Measurements from ENCODE around the gene UBXN2A. TPM values are rescaled to one million over a fixed set of nuclear protein-coding genes. Genes with fewer than 3 reads are reported as not detected.
A peak's percentile ranks its signal among the peaks of the same experiment; 100 is the strongest.

Gene UBXN2A
- total RNA-seq, result 10 to 100 TPM; 10.1 to 14.3 (median 12.3) TPM
- total RNA-seq (2013), result 12.7 TPM
- total RNA-seq, result 18.0 to 48.5 (median 32.7) reads per million in 29 experiments

GRCh38 chr2:23939987-23940717 lies at the start of gene UBXN2A:
Gene UBXN2A (plus strand): TSS chr2:23940463. CDS start chr2:23958315, 17,852 bp downstream.
- Histone ChIP-seq H3K36me3 (ENCODE audit: control insufficient read depth in 2 of 2, extremely low read depth in 1 of 2, insufficient read depth in 1 of 2, low read length in 1 of 2) (no peaks in the 10 kb centered on the region), H3K27me3 (replicated peaks in 1 of 2; ENCODE audit: control insufficient read depth in 2 of 2, extremely low read depth in 1 of 2, insufficient read depth in 2 of 2, low read length in 1 of 2) (peaks cover 0 to 8% of the 10 kb centered on the region in 2 experiments), H3K27ac (ENCODE audit: low read length) (no peak within 1 kb of the TSS), H3K4me3 (ENCODE audit: control insufficient read depth in 1 of 2, extremely low read depth in 1 of 2, low read length in 1 of 2) (peak within 1 kb of the TSS; percentile 82 to 95), H3K9me3 (no peaks in the 10 kb centered on the region), H3K4me1 (ENCODE audit: control insufficient read depth in 1 of 2, extremely low read depth in 1 of 2, insufficient read depth in 2 of 2, low read length in 2 of 2) (peaks cover 5 to 16% of the 10 kb centered on the region in 2 experiments)
- under 1% methylated on average over 64 of the region's 77 CpGs for WGBS (ENCODE audit: insufficient coverage)
- POLR2A ChIA-PET, result interaction anchor here (1.5 to 2.6 kb wide), 2 partner anchors 13 kb away, joined by 10 to 23 read pairs; partner anchors contain the start of gene ATAD2B (in 2 of the 2)
- Mint-ChIP-seq H3K9me3 (no peaks in the 10 kb centered on the region), H3K27ac (peak within 1 kb of the TSS; percentile 84 to 86), H3K27me3 (no peaks in the 10 kb centered on the region), H3K4me3 (peak within 1 kb of the TSS; percentile 81 to 94 (median 87)), H3K36me3 (peaks cover 3% of the 10 kb centered on the region), H3K4me1 (peaks cover 28 to 40% (median 30%) of the 10 kb centered on the region in 3 donors)
- DNase-seq (peak; percentile 50 to 91 (median 68)), ATAC-seq (replicated peaks in 1 of 4) (peak; percentile 86 to 90 (median 89))
- CTCF ChIA-PET, result interaction anchor here in 1 of 2 donors (0.7 to 5.0 kb wide), 3 partner anchors 14 to 1196 kb away, joined by 4 to 54 read pairs (median 4); partner anchors contain the start of gene ATAD2B

- no peak overlapping the region for H3K4me3 Mint-ChIP-seq
- peaks cover 48 to 51% (median 51%) of the 10 kb centered on the region in 3 donors for H3K4me1 Mint-ChIP-seq
- Histone ChIP-seq H3K36me3 (ENCODE audit: control insufficient read depth in 2 of 2, extremely low read depth in 1 of 2, insufficient read depth in 1 of 2, low read length in 1 of 2) (peaks cover 0 to 2% of the 10 kb centered on the region in 2 donors), H3K27me3 (replicated peaks in 1 of 2; ENCODE audit: control insufficient read depth in 2 of 2, extremely low read depth in 1 of 2, insufficient read depth in 2 of 2, low read length in 1 of 2) (no peaks in the 10 kb centered on the region), H3K4me1 (ENCODE audit: control insufficient read depth in 1 of 2, extremely low read depth in 1 of 2, insufficient read depth in 2 of 2, low read length in 2 of 2) (peaks cover 0 to 6% of the 10 kb centered on the region in 2 experiments), H3K27ac (ENCODE audit: low read length) (no peak overlapping the region), H3K9me3 (no peaks in the 10 kb centered on the region), H3K4me3 (ENCODE audit: control insufficient read depth in 1 of 2, extremely low read depth in 1 of 2, low read length in 1 of 2) (no peak overlapping the region)
- no peak overlapping the region for H3K27ac Mint-ChIP-seq
- CTCF ChIA-PET, result no interaction called here
- no peak for ATAC-seq (replicated peaks in 1 of 4)
- H3K9me3 Mint-ChIP-seq, result no peaks in the 10 kb centered on the region
- H3K36me3 Mint-ChIP-seq, result no peaks in the 10 kb centered on the region
- POLR2A ChIA-PET, result no interaction called here
- H3K27me3 Mint-ChIP-seq, result no peaks in the 10 kb centered on the region
- no CpG with 5 or more reads among the region's 8 CpGs for WGBS (ENCODE audit: insufficient coverage)
- DNase-seq, result no peak
These were observed 40.1 kb upstream of the UBXN2A start for GRCh38 chr2:23900133-23900532.

- Mint-ChIP-seq H3K36me3 (no peaks in the 10 kb centered on the region), H3K27me3 (no peaks in the 10 kb centered on the region), H3K9me3 (no peaks in the 10 kb centered on the region), H3K4me3 (no peak overlapping the region), H3K4me1 (peaks cover 54 to 56% (median 56%) of the 10 kb centered on the region in 3 donors), H3K27ac (no peak overlapping the region)
- ChIA-PET POLR2A (interaction anchor here (0.6 to 0.7 kb wide), 4 partner anchors 40 to 1171 kb away, joined by 3 to 4 read pairs (median 3); no protein-coding TSS in a partner anchor), CTCF (interaction anchor here (0.6 to 0.8 kb wide), 3 partner anchors 35 to 77 kb away, joined by 4 to 7 read pairs (median 4); no protein-coding TSS in a partner anchor)
- Histone ChIP-seq H3K9me3 (no peaks in the 10 kb centered on the region), H3K36me3 (ENCODE audit: control insufficient read depth in 2 of 2, extremely low read depth in 1 of 2, insufficient read depth in 1 of 2, low read length in 1 of 2) (peaks cover 0 to under 1% of the 10 kb centered on the region in 2 donors), H3K4me3 (ENCODE audit: control insufficient read depth in 1 of 2, extremely low read depth in 1 of 2, low read length in 1 of 2) (no peak overlapping the region), H3K27me3 (replicated peaks in 1 of 2; ENCODE audit: control insufficient read depth in 2 of 2, extremely low read depth in 1 of 2, insufficient read depth in 2 of 2, low read length in 1 of 2) (no peaks in the 10 kb centered on the region), H3K4me1 (ENCODE audit: control insufficient read depth in 1 of 2, extremely low read depth in 1 of 2, insufficient read depth in 2 of 2, low read length in 2 of 2) (peaks cover 0 to 8% of the 10 kb centered on the region in 2 experiments), H3K27ac (ENCODE audit: low read length) (no peak overlapping the region)
- no peak for ATAC-seq (replicated peaks in 1 of 4)
- WGBS (ENCODE audit: insufficient coverage), result 82% methylated on average over 5 of the region's 9 CpGs
- no peak for DNase-seq
These were observed 39.5 kb upstream of the UBXN2A start for GRCh38 chr2:23900541-23901322.

- ChIA-PET POLR2A (interaction anchor here in 1 of 2 donors (0.7 kb wide), 1 partner anchor 196 kb away, joined by 3 read pairs; no protein-coding TSS in a partner anchor), CTCF (interaction anchor here (0.5 to 0.6 kb wide), 3 partner anchors 26 to 651 kb away, joined by 3 to 4 read pairs (median 3); no protein-coding TSS in a partner anchor)
- Histone ChIP-seq H3K9me3 (no peaks in the 10 kb centered on the region), H3K4me1 (ENCODE audit: control insufficient read depth in 1 of 2, extremely low read depth in 1 of 2, insufficient read depth in 2 of 2, low read length in 2 of 2) (peaks cover 0 to 8% of the 10 kb centered on the region in 2 experiments), H3K27ac (ENCODE audit: low read length) (no peak overlapping the region), H3K27me3 (replicated peaks in 1 of 2; ENCODE audit: control insufficient read depth in 2 of 2, extremely low read depth in 1 of 2, insufficient read depth in 2 of 2, low read length in 1 of 2) (no peaks in the 10 kb centered on the region), H3K4me3 (ENCODE audit: control insufficient read depth in 1 of 2, extremely low read depth in 1 of 2, low read length in 1 of 2) (no peak overlapping the region), H3K36me3 (ENCODE audit: control insufficient read depth in 2 of 2, extremely low read depth in 1 of 2, insufficient read depth in 1 of 2, low read length in 1 of 2) (no peaks in the 10 kb centered on the region)
- DNase-seq, result no peak
- no CpG with 5 or more reads among the region's 6 CpGs for WGBS (ENCODE audit: insufficient coverage)
- ATAC-seq (replicated peaks in 1 of 4), result no peak
- Mint-ChIP-seq H3K36me3 (no peaks in the 10 kb centered on the region), H3K4me3 (no peak overlapping the region), H3K4me1 (peaks cover 55 to 59% (median 55%) of the 10 kb centered on the region in 3 donors), H3K27me3 (no peaks in the 10 kb centered on the region), H3K27ac (no peak overlapping the region), H3K9me3 (no peaks in the 10 kb centered on the region)
These were observed 38.1 kb upstream of the UBXN2A start for GRCh38 chr2:23901966-23902846.

GRCh38 chr2:23903034-23903433 lies 37.2 kb upstream of the UBXN2A start:
- Histone ChIP-seq H3K36me3 (ENCODE audit: control insufficient read depth in 2 of 2, extremely low read depth in 1 of 2, insufficient read depth in 1 of 2, low read length in 1 of 2) (no peaks in the 10 kb centered on the region), H3K27ac (ENCODE audit: low read length) (no peak overlapping the region), H3K9me3 (no peaks in the 10 kb centered on the region), H3K27me3 (replicated peaks in 1 of 2; ENCODE audit: control insufficient read depth in 2 of 2, extremely low read depth in 1 of 2, insufficient read depth in 2 of 2, low read length in 1 of 2) (no peaks in the 10 kb centered on the region), H3K4me1 (ENCODE audit: control insufficient read depth in 1 of 2, extremely low read depth in 1 of 2, insufficient read depth in 2 of 2, low read length in 2 of 2) (peaks cover 0 to 8% of the 10 kb centered on the region in 2 experiments), H3K4me3 (ENCODE audit: control insufficient read depth in 1 of 2, extremely low read depth in 1 of 2, low read length in 1 of 2) (no peak overlapping the region)
- ChIA-PET POLR2A (interaction anchor here in 1 of 2 donors (0.7 kb wide), 1 partner anchor 150 kb away, joined by 5 read pairs; no protein-coding TSS in a partner anchor), CTCF (interaction anchor here (0.5 to 1.9 kb wide), 2 partner anchors 23 to 650 kb away, joined by 3 to 7 read pairs; partner anchors contain the start of gene ATAD2B (in 1 of the 2))
- Mint-ChIP-seq H3K9me3 (no peaks in the 10 kb centered on the region), H3K27me3 (no peaks in the 10 kb centered on the region), H3K36me3 (no peaks in the 10 kb centered on the region), H3K4me1 (peaks cover 47 to 55% (median 53%) of the 10 kb centered on the region in 3 donors), H3K27ac (no peak overlapping the region), H3K4me3 (no peak overlapping the region)
- 100% methylated on average over 1 of the region's 2 CpGs for WGBS (ENCODE audit: insufficient coverage)
- ATAC-seq (replicated peaks in 1 of 4) (no peak), DNase-seq (no peak)

Data from T-cell (primary cell).